Measurements from ENCODE around the gene CCL25.

- no peak for TF ChIP-seq ZNF670 (tag by site-specific recombination; IDR thresholded peaks at IDR 0.05; ENCODE audit: low read depth)
- TF ChIP-seq, protein P1, sequence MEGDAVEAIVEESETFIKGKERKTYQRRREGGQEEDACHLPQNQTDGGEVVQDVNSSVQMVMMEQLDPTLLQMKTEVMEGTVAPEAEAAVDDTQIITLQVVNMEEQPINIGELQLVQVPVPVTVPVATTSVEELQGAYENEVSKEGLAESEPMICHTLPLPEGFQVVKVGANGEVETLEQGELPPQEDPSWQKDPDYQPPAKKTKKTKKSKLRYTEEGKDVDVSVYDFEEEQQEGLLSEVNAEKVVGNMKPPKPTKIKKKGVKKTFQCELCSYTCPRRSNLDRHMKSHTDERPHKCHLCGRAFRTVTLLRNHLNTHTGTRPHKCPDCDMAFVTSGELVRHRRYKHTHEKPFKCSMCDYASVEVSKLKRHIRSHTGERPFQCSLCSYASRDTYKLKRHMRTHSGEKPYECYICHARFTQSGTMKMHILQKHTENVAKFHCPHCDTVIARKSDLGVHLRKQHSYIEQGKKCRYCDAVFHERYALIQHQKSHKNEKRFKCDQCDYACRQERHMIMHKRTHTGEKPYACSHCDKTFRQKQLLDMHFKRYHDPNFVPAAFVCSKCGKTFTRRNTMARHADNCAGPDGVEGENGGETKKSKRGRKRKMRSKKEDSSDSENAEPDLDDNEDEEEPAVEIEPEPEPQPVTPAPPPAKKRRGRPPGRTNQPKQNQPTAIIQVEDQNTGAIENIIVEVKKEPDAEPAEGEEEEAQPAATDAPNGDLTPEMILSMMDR (tag by site-specific recombination; IDR thresholded peaks at IDR 0.05): no peak
- TF ChIP-seq, protein P2, sequence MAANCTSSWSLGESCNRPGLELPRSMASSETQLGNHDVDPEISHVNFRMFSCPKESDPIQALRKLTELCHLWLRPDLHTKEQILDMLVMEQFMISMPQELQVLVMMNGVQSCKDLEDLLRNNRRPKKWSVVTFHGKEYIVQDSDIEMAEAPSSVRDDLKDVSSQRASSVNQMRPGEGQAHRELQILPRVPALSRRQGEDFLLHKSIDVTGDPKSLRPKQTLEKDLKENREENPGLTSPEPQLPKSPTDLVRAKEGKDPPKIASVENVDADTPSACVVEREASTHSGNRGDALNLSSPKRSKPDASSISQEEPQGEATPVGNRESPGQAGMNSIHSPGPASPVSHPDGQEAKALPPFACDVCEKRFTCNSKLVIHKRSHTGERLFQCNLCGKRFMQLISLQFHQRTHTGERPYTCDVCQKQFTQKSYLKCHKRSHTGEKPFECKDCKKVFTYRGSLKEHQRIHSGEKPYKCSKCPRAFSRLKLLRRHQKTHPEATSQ (tag by site-specific recombination; IDR thresholded peaks at IDR 0.05): no peak
These were observed 5.1 kb downstream of the CCL25 start for GRCh38 chr19:8057545-8058270.

Measured in HEK293 (cell line).